GM12878 (cell line): ENCODE results near the gene ATP6V0D1. TPM values are rescaled to one million over a fixed set of nuclear protein-coding genes. Genes with fewer than 3 reads are reported as not detected.

Source experiments
- ATAC-seq: fragments of 200-7000 bp; cut with Tn5 transposase; 3 replicates; pipeline ENCODE4 v1.9.1; 2020; ENCODE audit warnings: mild to moderate bottlenecking, moderate library complexity
- BruUV-seq: library from RNA; stranded (reverse); fragments of 400-500 nt; replicated peaks from 2 replicates; lab custom pipeline; 2021; lab: Mats Ljungman, UMichigan
- CTCF ChIA-PET: fragments of 300-600 bp; sonication (Branson Sonifier 250); formaldehyde crosslinking; extraction: SDS; loops from one replicate; lab custom pipeline; 2021; ENCODE audit warnings: inconsistent platforms; lab: Yijun Ruan, JAX
- POLR2A ChIA-PET: fragments of 350-600 bp; formaldehyde crosslinking; extraction: SDS; loops from one replicate; lab custom pipeline; 2021; ENCODE audit warnings: inconsistent platforms; lab: Charles Lee
- RAD21 ChIA-PET: fragments of 300-600 bp; sonication (Branson Sonifier 250); formaldehyde crosslinking; loops from one replicate; lab custom pipeline; 2023; ENCODE audit warnings: antibody characterized with exemption; ENCODE audit not compliant: unreplicated experiment; lab: Charles Lee
- SMC1A ChIA-PET: fragments of 300-600 bp; sonication (Branson Sonifier 250); formaldehyde crosslinking; loops from one replicate; lab custom pipeline; 2023; ENCODE audit not compliant: unreplicated experiment, uncharacterized antibody; lab: Charles Lee
- DNase-seq: peaks from one replicate; pipeline ENCODE4 v3.0.0-alpha.2; 2011; ENCODE audit warnings: low read depth, low spot score
- FAIRE-seq: peaks from 3 replicates; lab custom pipeline; 2011; peaks lifted over from hg19 to GRCh38; lab: Jason Lieb, UNC
- H2AFZ ChIP-seq: 2 replicates; pipeline ENCODE4 v1.6.0; 2011; ENCODE audit warnings: low read depth, low read length, control low read depth; ENCODE audit not compliant: control insufficient read depth
- H3K27ac ChIP-seq: 2 replicates; pipeline ENCODE4 v1.5.1; 2011; ENCODE audit warnings: control low read depth; ENCODE audit not compliant: control insufficient read depth, insufficient read depth
- H3K27me3 ChIP-seq, 2 experiments: replicated peaks in 1 of 2; 2 replicates each; pipeline versions ENCODE4 v1.6.0 to v1.6.1; 2011; ENCODE audit warnings: low read length in 1 of 2; ENCODE audit not compliant: control insufficient read depth in 2 of 2, insufficient read depth in 2 of 2
- H3K36me3 ChIP-seq, 2 experiments: 2 replicates each; pipeline ENCODE4 v1.5.1; 2011; ENCODE audit warnings: low read length in 1 of 2; ENCODE audit not compliant: control insufficient read depth in 2 of 2, insufficient read depth in 2 of 2
- H3K4me1 ChIP-seq: 2 replicates; pipeline ENCODE4 v1.6.1; 2011; ENCODE audit warnings: mild to moderate bottlenecking, low read length, moderate library complexity, mixed read lengths; ENCODE audit not compliant: control insufficient read depth, insufficient read depth
- H3K4me2 ChIP-seq: 2 replicates; pipeline ENCODE4 v1.6.0; 2011; ENCODE audit warnings: control low read depth; ENCODE audit not compliant: control insufficient read depth, insufficient read depth
- H3K4me3 ChIP-seq: fragments of 200-600 bp; sonication (generic); 2 replicates; pipeline ENCODE4 v1.5.1; 2016
- H3K79me2 ChIP-seq: 2 replicates; pipeline ENCODE4 v1.6.0; 2011; ENCODE audit warnings: low read length; ENCODE audit not compliant: control insufficient read depth, insufficient read depth
- H3K9ac ChIP-seq: 2 replicates; pipeline ENCODE4 v1.8.0; 2011; ENCODE audit warnings: low read length, control low read depth, mixed read lengths; ENCODE audit not compliant: control insufficient read depth, insufficient read depth
- H3K9me3 ChIP-seq: replicated peaks from 3 replicates; pipeline ENCODE4 v1.5.1; 2011; ENCODE audit warnings: mild to moderate bottlenecking, low read length; ENCODE audit not compliant: control insufficient read depth, insufficient read depth
- H4K20me1 ChIP-seq: 2 replicates; pipeline ENCODE4 v1.6.0; 2011; ENCODE audit not compliant: control insufficient read depth, insufficient read depth
- CEBPZ ChIP-seq: fragments of 150-350 bp; IDR thresholded peaks from 2 replicates; pipeline ENCODE4 v1.6.1; 2016; ENCODE audit warnings: low read depth, low read length
- MEF2A ChIP-seq: IDR thresholded peaks from 2 replicates; pipeline ENCODE4 v1.6.1; 2011; ENCODE audit warnings: low read depth, mild to moderate bottlenecking, low read length, moderate library complexity; ENCODE audit not compliant: insufficient read depth
- PAX8 ChIP-seq: fragments of 450-650 bp; IDR thresholded peaks from 2 replicates; pipeline ENCODE4 v1.6.1; 2017; ENCODE audit warnings: mild to moderate bottlenecking, moderate library complexity
- PKNOX1 ChIP-seq: fragments of 450-650 bp; IDR thresholded peaks from 2 replicates; pipeline ENCODE4 v1.6.1; 2016; ENCODE audit warnings: mild to moderate bottlenecking
- SKIL ChIP-seq: fragments of 450-650 bp; IDR thresholded peaks from 2 replicates; pipeline ENCODE4 v1.6.1; 2017; ENCODE audit warnings: mild to moderate bottlenecking, low read depth, inconsistent platforms; ENCODE audit not compliant: poor library complexity, severe bottlenecking
- TCF3 ChIP-seq: IDR thresholded peaks from 2 replicates; pipeline ENCODE4 v1.6.1; 2012; ENCODE audit warnings: low read depth, mild to moderate bottlenecking, low read length, borderline replicate concordance; ENCODE audit not compliant: insufficient read depth
- ZNF622 ChIP-seq: fragments of 450-650 bp; IDR thresholded peaks from 2 replicates; pipeline ENCODE4 v1.6.1; 2017; ENCODE audit warnings: mild to moderate bottlenecking, inconsistent platforms
- WGBS: methylation state at CpG from one replicate; pipeline ENCODE4 v1.1.6; 2016; ENCODE audit warnings: low lambda C conversion rate; ENCODE audit not compliant: insufficient replicate concordance, insufficient coverage; ENCODE audit errors: missing lambda C conversion rate; 5-methylcytosine and 5-hydroxymethylcytosine counted together
- in situ Hi-C: fragments of 300-500 bp; cut with MboI; formaldehyde crosslinking; loops from 9 replicates; pipeline ENCODE4 v1.14.3; 2018; ENCODE audit warnings: mixed read lengths
- intact Hi-C: fragments of 100-400 bp; cut with micrococcal nuclease; formaldehyde crosslinking; loops from one replicate; pipeline ENCODE4 v1.14.2; 2022; ENCODE audit not compliant: unreplicated experiment
- polyA plus RNA-seq, 11 experiments: library from polyadenylated mRNA; depleted of rRNA in 4 of 11; unstranded in 6 of 11; stranded (reverse) in 5 of 11; fragments of >200 nt; fragmentation: Nextera tagmentation in 4 of 11; fragmentation: Illumina TruSeq in 1 of 11; extraction: Ambion mirVana in 4 of 11; extraction: Trizol in 1 of 11; gene quantifications; 1 replicate in 1 of 11; 2 replicates in 10 of 11; pipeline versions ENCODE4 v1.2.1 to v1.2.3, GENCODE V29; 2011 to 2016; ENCODE audit warnings: inconsistent platforms in 2 of 11, missing spikeins in 2 of 11, low read depth in 1 of 11
- total RNA-seq, 4 experiments: library from RNA; depleted of rRNA in 3 of 4; stranded (reverse); fragments of >200 nt in 3 of 4; fragmentation: Illumina TruSeq in 1 of 4; extraction: Trizol in 1 of 4; gene quantifications; 2 replicates each; pipeline versions ENCODE4 v1.2.1 to v1.2.3, GENCODE V29; 2013 to 2021

Gene ATP6V0D1
- total and polyA plus RNA-seq, 10 of the 15 experiments (the other 5 are each of a cell fraction or from before 2014, with no cell fraction given): 28.1 to 141 (median 70.3) TPM

GRCh38 chr16:67405336-67405735, 75.6 kb downstream of the ATP6V0D1 start (continued):
- TF ChIP-seq SKIL (no peak), ZNF622 (no peak), PAX8 (no peak), CEBPZ (no peak), MEF2A (no peak), TCF3 (no peak)

GRCh38 chr16:67404740-67405226, 76.2 kb downstream of the ATP6V0D1 start:
- intact Hi-C loops (no loop called here), in situ Hi-C loops (loop anchor here (25.0 kb wide), 1 partner anchor 417 kb away; the partner anchor contains the start of gene CES4A)
- BruUV-seq: no TSS peak
- no peak overlapping the region for H2AFZ ChIP-seq
- 61% methylated on average over 5 of the region's 5 CpGs for WGBS
- no peak overlapping the region for H3K4me3 ChIP-seq
- ChIA-PET SMC1A (no interaction called here), RAD21 (no interaction called here), POLR2A (no interaction called here), CTCF (no interaction called here)
- no peak for ATAC-seq
- H3K27ac ChIP-seq: no peak overlapping the region
- DNase-seq: no peak
- no peak overlapping the region for H3K4me2 ChIP-seq
- H3K9me3 ChIP-seq: no peaks in the 10 kb centered on the region
- TF ChIP-seq PKNOX1: no peak
- FAIRE-seq: no peak
- H3K27me3 ChIP-seq: no peaks in the 10 kb centered on the region; a peak in 1 of 4 replicates
- no peaks in the 10 kb centered on the region for H3K79me2 ChIP-seq
- no peak overlapping the region for H3K9ac ChIP-seq
- H3K4me1 ChIP-seq: no peaks in the 10 kb centered on the region
- H3K36me3 ChIP-seq: no peaks in the 10 kb centered on the region
- H4K20me1 ChIP-seq: no peaks in the 10 kb centered on the region
